GM13976 (cell line): Measurements from ENCODE around the gene DGKB.

Experiments
- DNase-seq: peaks from one replicate; pipeline ENCODE4 v3.0.0; 2012; ENCODE audit warnings: low spot score
- in situ Hi-C: fragments of 300-500 bp; cut with MboI; formaldehyde crosslinking; loops from one replicate; pipeline ENCODE4 v1.12.0; 2022; ENCODE audit warnings: low sequenced_read_pairs, mixed read lengths, inconsistent platforms; ENCODE audit not compliant: unreplicated experiment
- TF ChIP-seq, protein P1 (sequence below): IDR thresholded peaks from 2 replicates; pipeline ENCODE4 v1.5.1; 2012; ENCODE audit warnings: borderline replicate concordance, mild to moderate bottlenecking; ENCODE audit not compliant: insufficient read depth; ENCODE audit errors: extremely low read depth, missing control alignments, control extremely low read depth

Gene DGKB

DNA sequence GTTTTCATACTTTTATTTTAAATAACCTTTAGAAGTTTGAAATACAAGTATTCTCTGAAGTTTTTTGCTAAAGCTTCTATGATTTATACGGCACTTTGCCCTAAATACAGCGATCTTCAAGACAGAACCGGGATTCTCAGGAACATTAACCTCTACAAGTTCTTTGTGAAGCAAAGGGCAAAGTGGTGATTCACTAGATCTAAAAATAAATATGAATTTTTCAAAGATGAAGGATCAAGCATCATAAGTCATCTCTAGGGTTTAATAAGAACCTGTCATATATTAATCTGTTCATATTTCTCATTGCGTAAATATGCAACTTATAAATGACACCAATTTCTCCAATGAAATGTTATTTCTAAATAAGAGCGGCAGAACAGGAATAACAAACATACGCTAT lies 30.7 kb downstream of the DGKB start:
- TF ChIP-seq, protein P1, sequence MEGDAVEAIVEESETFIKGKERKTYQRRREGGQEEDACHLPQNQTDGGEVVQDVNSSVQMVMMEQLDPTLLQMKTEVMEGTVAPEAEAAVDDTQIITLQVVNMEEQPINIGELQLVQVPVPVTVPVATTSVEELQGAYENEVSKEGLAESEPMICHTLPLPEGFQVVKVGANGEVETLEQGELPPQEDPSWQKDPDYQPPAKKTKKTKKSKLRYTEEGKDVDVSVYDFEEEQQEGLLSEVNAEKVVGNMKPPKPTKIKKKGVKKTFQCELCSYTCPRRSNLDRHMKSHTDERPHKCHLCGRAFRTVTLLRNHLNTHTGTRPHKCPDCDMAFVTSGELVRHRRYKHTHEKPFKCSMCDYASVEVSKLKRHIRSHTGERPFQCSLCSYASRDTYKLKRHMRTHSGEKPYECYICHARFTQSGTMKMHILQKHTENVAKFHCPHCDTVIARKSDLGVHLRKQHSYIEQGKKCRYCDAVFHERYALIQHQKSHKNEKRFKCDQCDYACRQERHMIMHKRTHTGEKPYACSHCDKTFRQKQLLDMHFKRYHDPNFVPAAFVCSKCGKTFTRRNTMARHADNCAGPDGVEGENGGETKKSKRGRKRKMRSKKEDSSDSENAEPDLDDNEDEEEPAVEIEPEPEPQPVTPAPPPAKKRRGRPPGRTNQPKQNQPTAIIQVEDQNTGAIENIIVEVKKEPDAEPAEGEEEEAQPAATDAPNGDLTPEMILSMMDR, result no peak
- DNase-seq, result no peak
- in situ Hi-C loops, result no loop called here

DNA sequence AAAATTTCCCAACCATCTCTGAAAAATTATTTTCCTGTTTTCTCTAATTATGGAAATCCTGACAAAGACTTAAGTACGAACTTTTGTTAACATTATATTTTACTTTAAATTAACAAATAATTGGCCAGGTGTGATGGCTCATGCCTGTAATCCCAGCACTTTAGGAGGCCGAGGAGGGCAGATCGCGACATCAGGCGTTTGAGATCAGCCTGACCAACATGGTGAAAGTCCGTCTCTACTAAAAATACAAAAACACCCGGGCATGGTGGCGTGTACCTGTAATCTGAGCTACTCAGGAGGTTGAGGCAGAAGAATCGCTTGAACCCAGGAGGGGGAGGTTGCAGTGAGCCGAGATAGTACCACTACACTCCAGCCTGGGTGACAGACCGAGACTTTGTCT lies 32.2 kb downstream of the DGKB start:
- in situ Hi-C loops, result no loop called here
- TF ChIP-seq, protein P1, result no peak
- no peak for DNase-seq

GRCh38 chr7:14868937-14869336 lies 33.6 kb downstream of the DGKB start:
- TF ChIP-seq, protein P1, result no peak
- in situ Hi-C loops, result no loop called here
- no peak for DNase-seq

DNA sequence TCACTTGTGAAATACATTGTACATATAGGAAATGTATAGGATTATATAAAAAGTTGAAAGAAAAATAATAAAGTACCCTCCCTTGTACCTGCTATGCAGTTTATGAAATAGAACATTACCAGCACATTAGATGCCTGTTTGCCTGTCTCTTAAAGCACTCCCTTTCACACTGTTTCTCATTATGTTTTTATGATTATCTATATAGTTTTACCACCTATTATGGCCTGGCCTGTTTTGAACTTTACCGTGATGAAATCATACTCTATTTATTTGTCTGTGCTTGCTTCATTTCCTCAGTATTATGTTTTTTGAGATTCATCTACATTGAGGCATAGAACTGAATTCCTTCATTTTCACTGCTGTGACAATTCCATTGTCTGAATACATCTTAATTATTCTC lies 41.1 kb downstream of the DGKB start:
- in situ Hi-C loops, result no loop called here
- DNase-seq, result no peak
- TF ChIP-seq, protein P1, result no peak

GRCh38 chr7:14859267-14859666 lies 43.3 kb downstream of the DGKB start:
- TF ChIP-seq, protein P1, result no peak
- no peak for DNase-seq
- in situ Hi-C loops, result no loop called here

- no peak for DNase-seq
- TF ChIP-seq, protein P1, result no peak
- in situ Hi-C loops, result no loop called here
These were observed 43.7 kb downstream of the DGKB start for GRCh38 chr7:14858866-14859265.

- TF ChIP-seq, protein P1, result no peak
- in situ Hi-C loops, result no loop called here
- no peak for DNase-seq
These were observed 44.1 kb downstream of the DGKB start for GRCh38 chr7:14858410-14858809.
